ENCODE data around the gene MINDY4.

DNA sequence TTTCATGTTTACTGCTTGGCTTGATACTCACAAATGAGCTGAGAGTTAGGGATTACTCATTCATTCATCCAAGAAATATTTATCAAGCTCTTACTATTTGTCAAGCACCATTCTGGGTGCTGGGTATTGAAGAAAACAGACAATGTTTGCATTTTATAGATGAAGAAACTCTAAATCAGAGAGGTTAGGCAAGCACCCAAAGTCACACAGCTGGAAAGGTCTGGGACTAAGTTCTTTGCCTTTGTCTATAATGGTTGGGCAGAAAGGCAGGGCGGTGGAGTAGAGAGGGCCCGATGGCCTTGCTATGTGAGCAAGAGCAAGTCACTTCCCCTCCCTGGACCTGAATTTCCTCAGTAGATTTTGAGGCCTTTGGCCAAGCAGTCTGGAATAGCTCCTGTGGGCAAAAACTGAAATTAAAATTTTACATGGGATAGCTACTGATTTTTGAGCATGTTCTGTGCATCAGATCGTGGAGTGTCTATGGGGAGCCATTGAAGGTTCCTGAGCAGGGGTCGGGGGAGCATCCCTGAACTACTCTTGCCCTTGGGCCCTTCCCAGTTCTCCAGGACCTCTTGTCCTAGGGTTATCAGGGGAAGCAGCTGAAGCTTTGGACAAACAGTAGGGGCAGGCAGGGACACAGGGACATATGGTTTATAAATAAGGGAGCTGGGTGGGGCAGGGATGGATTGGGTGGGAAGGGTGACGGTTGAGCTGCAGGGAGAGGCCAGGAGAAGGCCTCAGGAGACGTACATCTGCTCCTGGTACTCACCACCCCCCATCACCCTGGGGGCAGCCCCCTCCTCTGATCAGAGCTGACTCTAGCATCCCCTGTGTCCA lies 163.7 kb downstream of the MINDY4 start:
- TF ChIP-seq POLR2A (IDR thresholded peaks at IDR 0.05) (no peak), CTCF (IDR thresholded peaks at IDR 0.05) (no peak)
